HepG2 (cell line): ENCODE results near the gene TCTA. TPM values are rescaled to one million over a fixed set of nuclear protein-coding genes. Genes with fewer than 3 reads are reported as not detected.

Source experiments
- CC2D1A ChIP-seq: sonication (generic); formaldehyde crosslinking; IDR thresholded peaks from 2 replicates; pipeline ENCODE4 v1.8.1; 2023; ENCODE audit warnings: mild to moderate bottlenecking, missing genetic modification reagents
- FOXA1 ChIP-seq, 2 experiments: fragments of 450-650 bp in 1 of 2; sonication (generic) in 1 of 2; formaldehyde crosslinking in 1 of 2; IDR thresholded peaks; 2 replicates each; pipeline versions ENCODE4 v1.4.0 to v1.6.1; 2016 to 2020; ENCODE audit warnings: missing genetic modification reagents in 1 of 2
- MED1 ChIP-seq: sonication (generic); formaldehyde crosslinking; IDR thresholded peaks from 2 replicates; pipeline ENCODE4 v1.4.0; 2020; ENCODE audit warnings: missing genetic modification reagents
- MTA1 ChIP-seq: sonication (generic); formaldehyde crosslinking; IDR thresholded peaks from 2 replicates; pipeline ENCODE4 v1.4.0; 2020; ENCODE audit warnings: missing genetic modification reagents, mild to moderate bottlenecking, borderline replicate concordance
- MTA3 ChIP-seq: sonication (generic); formaldehyde crosslinking; IDR thresholded peaks from 2 replicates; pipeline ENCODE4 v1.4.0; 2020; ENCODE audit warnings: missing genetic modification reagents
- NFIC ChIP-seq: IDR thresholded peaks from 2 replicates; pipeline ENCODE4 v1.6.1; 2012; ENCODE audit warnings: mild to moderate bottlenecking, low read length, inconsistent platforms
- RFX3 ChIP-seq: IDR thresholded peaks from 2 replicates; pipeline ENCODE4 v1.6.1; 2016; ENCODE audit warnings: missing biosample characterization, missing genetic modification reagents
- SOX6 ChIP-seq, 2 experiments: fragments of 450-650 bp in 1 of 2; sonication (generic) in 1 of 2; formaldehyde crosslinking in 1 of 2; IDR thresholded peaks; 2 replicates each; pipeline versions ENCODE4 v1.4.0 to v1.6.1; 2017 to 2020; ENCODE audit warnings: antibody characterized with exemption in 1 of 2, mild to moderate bottlenecking in 1 of 2, missing genetic modification reagents in 1 of 2
- TGIF2 ChIP-seq: IDR thresholded peaks from 2 replicates; pipeline ENCODE4 v1.6.1; 2016; ENCODE audit warnings: control low read depth, missing compliant biosample characterization
- ZNF331 ChIP-seq: sonication (generic); formaldehyde crosslinking; IDR thresholded peaks from 2 replicates; pipeline ENCODE4 v1.4.0; 2020; ENCODE audit warnings: missing genetic modification reagents
- ZNF333 ChIP-seq: sonication (generic); formaldehyde crosslinking; IDR thresholded peaks from 2 replicates; pipeline ENCODE4 v1.4.0; 2020; ENCODE audit warnings: mild to moderate bottlenecking, missing genetic modification reagents, borderline replicate concordance
- ZNF446 ChIP-seq: sonication (generic); formaldehyde crosslinking; IDR thresholded peaks from 2 replicates; pipeline ENCODE4 v1.5.0; 2020; ENCODE audit warnings: mild to moderate bottlenecking, missing genetic modification reagents
- ZNF543 ChIP-seq: sonication (generic); formaldehyde crosslinking; IDR thresholded peaks from 2 replicates; pipeline ENCODE4 v1.4.0; 2020; ENCODE audit warnings: mild to moderate bottlenecking, missing genetic modification reagents
- ZNF598 ChIP-seq: sonication (generic); formaldehyde crosslinking; IDR thresholded peaks from 2 replicates; pipeline ENCODE4 v1.5.1; 2020; ENCODE audit warnings: mild to moderate bottlenecking, missing genetic modification reagents, borderline replicate concordance
- ZNF660 ChIP-seq: sonication (generic); formaldehyde crosslinking; IDR thresholded peaks from 2 replicates; pipeline ENCODE4 v1.5.1; 2020; ENCODE audit warnings: mild to moderate bottlenecking, low read depth, missing genetic modification reagents, borderline replicate concordance
- polyA plus RNA-seq, 8 experiments: library from polyadenylated mRNA; depleted of rRNA in 3 of 8; stranded (reverse) in 7 of 8; unstranded in 1 of 8; fragments of >200 nt; fragmentation: Illumina TruSeq in 4 of 8; extraction: Trizol in 4 of 8; gene quantifications; 2 replicates each; pipeline versions ENCODE4 v1.2.1 to v1.2.3, GENCODE V29; 2011 to 2016; ENCODE audit warnings: low read depth in 4 of 8, missing spikeins in 1 of 8, mixed read lengths in 1 of 8; ENCODE audit not compliant: insufficient read depth in 1 of 8
- total RNA-seq, 5 experiments: library from RNA; depleted of rRNA; stranded (reverse); fragments of >200 nt; fragmentation: Illumina TruSeq; extraction: Trizol; gene quantifications; 2 replicates each; pipeline ENCODE4 v1.2.3, GENCODE V29; 2016; ENCODE audit warnings: low read depth in 1 of 5
- TF ChIP-seq, protein P1 (sequence below): sonication (generic); formaldehyde crosslinking; IDR thresholded peaks from 2 replicates; pipeline ENCODE4 v1.4.0; 2020; ENCODE audit warnings: mild to moderate bottlenecking, missing genetic modification reagents, borderline replicate concordance
- TF ChIP-seq, protein P2 (sequence below): sonication (generic); formaldehyde crosslinking; IDR thresholded peaks from 2 replicates; pipeline ENCODE4 v1.4.0; 2020; ENCODE audit warnings: missing genetic modification reagents, borderline replicate concordance
- TF ChIP-seq, protein P3 (sequence below): sonication (generic); formaldehyde crosslinking; IDR thresholded peaks from 2 replicates; pipeline ENCODE4 v1.8.0; 2022; ENCODE audit warnings: missing genetic modification reagents, low read depth, mild to moderate bottlenecking, borderline replicate concordance

Gene TCTA
- total and polyA plus RNA-seq, 2 of the 13 experiments (the other 11 are each of a cell fraction or from before 2014, with no cell fraction given): 8.3 to 13.2 TPM

DNA sequence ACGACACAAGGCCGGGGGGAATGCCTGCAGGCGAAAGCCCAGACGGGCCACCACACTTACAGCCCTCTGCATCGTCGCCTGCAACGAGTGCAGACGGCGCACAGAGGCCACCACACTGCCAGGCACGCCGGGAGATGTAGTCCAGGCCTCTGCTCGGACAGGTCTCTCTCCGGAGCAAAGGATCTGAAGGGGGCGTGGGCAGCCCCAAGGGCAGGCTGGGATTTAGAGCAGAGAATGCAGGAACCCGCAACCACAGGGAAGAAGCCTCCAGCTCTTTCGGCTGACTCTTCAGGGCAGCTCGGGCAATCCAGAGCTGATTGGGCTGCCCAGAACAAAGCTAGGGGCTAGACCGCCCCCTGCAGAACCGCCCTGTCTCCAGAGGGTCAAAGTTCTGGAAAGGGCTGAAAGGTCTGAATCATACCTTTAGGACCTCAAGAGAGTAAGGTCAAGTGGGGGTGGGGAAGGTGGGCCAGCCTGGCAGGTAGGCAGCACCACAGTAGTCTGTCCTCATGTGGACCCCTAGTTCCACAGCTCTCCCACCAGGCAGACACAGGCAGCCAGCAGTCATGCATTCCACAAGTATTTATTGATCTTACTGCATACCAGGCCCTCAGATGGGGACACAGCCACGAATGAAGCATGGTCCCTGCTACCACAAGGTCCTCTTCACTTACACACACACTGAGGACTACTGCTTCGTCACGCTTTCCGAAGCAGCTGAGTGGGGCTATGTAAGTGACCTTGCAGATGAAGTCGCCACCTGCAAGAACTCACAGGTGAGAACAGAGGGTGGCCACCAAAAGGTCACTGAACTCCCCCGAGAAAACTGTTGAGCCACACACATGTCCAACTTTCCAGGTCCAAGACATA is 10.4 kb downstream of the TCTA start, which contains the start of gene AMT (continued):
- TF ChIP-seq MTA3 (CRISPR knock-in tag) (no peak), NFIC (no peak), ZNF660 (CRISPR knock-in tag) (no peak), ZNF331 (CRISPR knock-in tag) (no peak), MED1 (CRISPR knock-in tag) (no peak; the same call in 1 of the 2 replicates), SOX6 (IDR thresholded peaks at IDR 0.05) (no peak), SOX6 (CRISPR knock-in tag; IDR thresholded peaks at IDR 0.05) (peak; percentile 66), CC2D1A (CRISPR knock-in tag) (no peak), TGIF2 (no peak; the same call in 1 of the 2 replicates), RFX3 (CRISPR knock-in tag) (no peak), ZNF598 (CRISPR knock-in tag) (no peak), FOXA1 (IDR thresholded peaks at IDR 0.05) (no peak), FOXA1 (CRISPR knock-in tag; IDR thresholded peaks at IDR 0.05) (no peak), ZNF333 (CRISPR knock-in tag) (no peak), ZNF543 (0 out of 2 replicates have a peak, but pooled peaks have one; percentile 16), MTA1 (CRISPR knock-in tag) (no peak), ZNF446 (CRISPR knock-in tag) (no peak)
- TF ChIP-seq, protein P1, sequence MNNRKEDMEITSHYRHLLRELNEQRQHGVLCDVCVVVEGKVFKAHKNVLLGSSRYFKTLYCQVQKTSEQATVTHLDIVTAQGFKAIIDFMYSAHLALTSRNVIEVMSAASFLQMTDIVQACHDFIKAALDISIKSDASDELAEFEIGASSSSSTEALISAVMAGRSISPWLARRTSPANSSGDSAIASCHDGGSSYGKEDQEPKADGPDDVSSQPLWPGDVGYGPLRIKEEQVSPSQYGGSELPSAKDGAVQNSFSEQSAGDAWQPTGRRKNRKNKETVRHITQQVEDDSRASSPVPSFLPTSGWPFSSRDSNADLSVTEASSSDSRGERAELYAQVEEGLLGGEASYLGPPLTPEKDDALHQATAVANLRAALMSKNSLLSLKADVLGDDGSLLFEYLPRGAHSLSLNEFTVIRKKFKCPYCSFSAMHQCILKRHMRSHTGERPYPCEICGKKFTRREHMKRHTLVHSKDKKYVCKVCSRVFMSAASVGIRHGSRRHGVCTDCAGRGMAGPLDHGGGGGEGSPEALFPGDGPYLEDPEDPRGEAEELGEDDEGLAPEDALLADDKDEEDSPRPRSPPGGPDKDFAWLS (CRISPR knock-in tag): no peak
- TF ChIP-seq, protein P2, sequence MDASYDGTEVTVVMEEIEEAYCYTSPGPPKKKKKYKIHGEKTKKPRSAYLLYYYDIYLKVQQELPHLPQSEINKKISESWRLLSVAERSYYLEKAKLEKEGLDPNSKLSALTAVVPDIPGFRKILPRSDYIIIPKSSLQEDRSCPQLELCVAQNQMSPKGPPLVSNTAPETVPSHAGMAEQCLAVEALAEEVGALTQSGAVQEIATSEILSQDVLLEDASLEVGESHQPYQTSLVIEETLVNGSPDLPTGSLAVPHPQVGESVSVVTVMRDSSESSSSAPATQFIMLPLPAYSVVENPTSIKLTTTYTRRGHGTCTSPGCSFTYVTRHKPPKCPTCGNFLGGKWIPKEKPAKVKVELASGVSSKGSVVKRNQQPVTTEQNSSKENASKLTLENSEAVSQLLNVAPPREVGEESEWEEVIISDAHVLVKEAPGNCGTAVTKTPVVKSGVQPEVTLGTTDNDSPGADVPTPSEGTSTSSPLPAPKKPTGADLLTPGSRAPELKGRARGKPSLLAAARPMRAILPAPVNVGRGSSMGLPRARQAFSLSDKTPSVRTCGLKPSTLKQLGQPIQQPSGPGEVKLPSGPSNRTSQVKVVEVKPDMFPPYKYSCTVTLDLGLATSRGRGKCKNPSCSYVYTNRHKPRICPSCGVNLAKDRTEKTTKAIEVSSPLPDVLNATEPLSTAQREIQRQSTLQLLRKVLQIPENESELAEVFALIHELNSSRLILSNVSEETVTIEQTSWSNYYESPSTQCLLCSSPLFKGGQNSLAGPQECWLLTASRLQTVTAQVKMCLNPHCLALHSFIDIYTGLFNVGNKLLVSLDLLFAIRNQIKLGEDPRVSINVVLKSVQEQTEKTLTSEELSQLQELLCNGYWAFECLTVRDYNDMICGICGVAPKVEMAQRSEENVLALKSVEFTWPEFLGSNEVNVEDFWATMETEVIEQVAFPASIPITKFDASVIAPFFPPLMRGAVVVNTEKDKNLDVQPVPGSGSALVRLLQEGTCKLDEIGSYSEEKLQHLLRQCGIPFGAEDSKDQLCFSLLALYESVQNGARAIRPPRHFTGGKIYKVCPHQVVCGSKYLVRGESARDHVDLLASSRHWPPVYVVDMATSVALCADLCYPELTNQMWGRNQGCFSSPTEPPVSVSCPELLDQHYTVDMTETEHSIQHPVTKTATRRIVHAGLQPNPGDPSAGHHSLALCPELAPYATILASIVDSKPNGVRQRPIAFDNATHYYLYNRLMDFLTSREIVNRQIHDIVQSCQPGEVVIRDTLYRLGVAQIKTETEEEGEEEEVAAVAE (CRISPR knock-in tag): no peak
- TF ChIP-seq, protein P3, sequence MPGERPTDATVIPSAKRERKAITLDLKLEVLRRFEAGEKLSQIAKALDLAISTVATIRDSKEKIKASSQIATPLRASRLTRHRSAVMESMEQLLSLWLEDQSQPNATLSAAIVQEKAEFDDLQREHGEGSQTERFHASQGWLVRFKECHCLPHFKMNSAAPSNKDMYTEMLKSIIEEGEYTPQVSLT (CRISPR knock-in tag): no peak
